K562 (cell line): ENCODE results near the gene ZNF316. TPM values are rescaled to one million over a fixed set of nuclear protein-coding genes. Genes with fewer than 3 reads are reported as not detected.

Experiments
- ATAC-seq: fragments of 200-7000 bp; cut with Tn5 transposase; 3 replicates; pipeline ENCODE4 v1.9.1; 2020; ENCODE audit warnings: moderate library complexity
- BruUV-seq: library from RNA; stranded (reverse); fragments of 400-500 nt; replicated peaks from 2 replicates; lab custom pipeline; 2021; lab: Mats Ljungman, UMichigan
- CTCF ChIA-PET: fragments of 300-600 bp; formaldehyde crosslinking; extraction: SDS; loops from one replicate; lab custom pipeline; 2021; ENCODE audit warnings: low intra/inter-chr PET ratio; lab: Yijun Ruan, JAX
- POLR2A ChIA-PET: fragments of 300-600, 350-650 bp; sonication (Branson Sonifier 250); formaldehyde crosslinking; extraction: SDS; loops from one replicate; lab custom pipeline; 2021; ENCODE audit warnings: antibody characterized with exemption, inconsistent platforms; lab: Yijun Ruan, JAX
- DNase-seq, 4 experiments: peaks; one replicate each; pipeline versions ENCODE4 v3.0.0 to v3.0.0-alpha.2; 2011 to 2018; ENCODE audit warnings: low spot score in 3 of 4, mixed read lengths in 3 of 4; ENCODE audit errors: extremely low read depth in 1 of 4
- FAIRE-seq: peaks from 2 replicates; lab custom pipeline; 2011; peaks lifted over from hg19 to GRCh38; lab: Jason Lieb, UNC
- H2AFZ ChIP-seq: 2 replicates; pipeline ENCODE4 v1.6.0; 2011; ENCODE audit warnings: low read depth, low read length, control low read depth, inconsistent platforms
- H3K27ac ChIP-seq: fragments of 200-600 bp; 3 replicates; pipeline ENCODE4 v1.8.0; 2011; ENCODE audit warnings: low read depth, mild to moderate bottlenecking, control low read depth, inconsistent platforms, low read length, moderate library complexity, mixed read lengths; ENCODE audit errors: extremely low read depth
- H3K27me3 ChIP-seq, 2 experiments: fragments of 300-600 bp in 1 of 2; 2 replicates in 1 of 2; 3 replicates in 1 of 2; pipeline versions ENCODE4 v1.6.0 to v1.8.0; 2011; ENCODE audit warnings: inconsistent platforms in 2 of 2, low read length in 2 of 2, mild to moderate bottlenecking in 1 of 2, mixed read lengths in 1 of 2, moderate library complexity in 1 of 2; ENCODE audit not compliant: control insufficient read depth in 2 of 2, insufficient read depth in 2 of 2
- H3K36me3 ChIP-seq: fragments of 300-600 bp; 3 replicates; pipeline ENCODE4 v1.8.0; 2011; ENCODE audit warnings: mild to moderate bottlenecking, low read length, inconsistent platforms; ENCODE audit not compliant: control insufficient read depth, insufficient read depth
- H3K4me1 ChIP-seq, 2 experiments: fragments of 200-600 bp in 1 of 2; replicated peaks in 1 of 2; 2 replicates in 1 of 2; 3 replicates in 1 of 2; pipeline versions ENCODE4 v1.5.1 to v1.8.0; 2011; ENCODE audit warnings: inconsistent platforms in 2 of 2, low read length in 2 of 2, mild to moderate bottlenecking in 1 of 2, mixed read lengths in 1 of 2, moderate library complexity in 1 of 2; ENCODE audit not compliant: control insufficient read depth in 2 of 2, insufficient read depth in 2 of 2
- H3K4me2 ChIP-seq: 2 replicates; pipeline ENCODE4 v1.6.1; 2011; ENCODE audit warnings: low read length, control low read depth, inconsistent platforms, mixed read lengths; ENCODE audit not compliant: insufficient read depth
- H3K4me3 ChIP-seq: fragments of 200-600 bp; sonication (generic), shearing (Covaris generic); 2 replicates; pipeline ENCODE4 v1.5.1; 2016; ENCODE audit warnings: control low read depth, inconsistent platforms
- H3K79me2 ChIP-seq: fragments of 200-600 bp; 3 replicates; pipeline ENCODE4 v1.8.0; 2011; ENCODE audit warnings: low read length, inconsistent platforms; ENCODE audit not compliant: control insufficient read depth, insufficient read depth
- H3K9ac ChIP-seq, 2 experiments: 2 replicates each; pipeline versions ENCODE4 v1.6.0 to v1.6.1; 2011; ENCODE audit warnings: low read depth in 2 of 2, low read length in 2 of 2, control low read depth in 1 of 2, inconsistent platforms in 1 of 2, mild to moderate bottlenecking in 1 of 2, mixed read lengths in 1 of 2; ENCODE audit not compliant: insufficient read depth in 1 of 2
- H3K9me1 ChIP-seq: one replicate; pipeline ENCODE4 v1.6.0; 2011; ENCODE audit warnings: inconsistent platforms, mild to moderate bottlenecking, low read length, moderate library complexity; ENCODE audit not compliant: control insufficient read depth, insufficient read depth
- H3K9me3 ChIP-seq: replicated peaks from 2 replicates; pipeline ENCODE4 v1.5.1; 2011; ENCODE audit warnings: low read depth, low read length, inconsistent platforms; ENCODE audit not compliant: control insufficient read depth, insufficient read depth
- H4K20me1 ChIP-seq: replicated peaks from 2 replicates; pipeline ENCODE4 v1.6.1; 2011; ENCODE audit warnings: low read length, inconsistent platforms, mixed read lengths; ENCODE audit not compliant: control insufficient read depth, insufficient read depth
- CBFA2T2 ChIP-seq: fragments of 450-650 bp; conservative IDR thresholded peaks from 2 replicates; pipeline ENCODE4 v1.6.1; 2017; ENCODE audit warnings: mild to moderate bottlenecking
- HCFC1 ChIP-seq: IDR thresholded peaks from 2 replicates; pipeline ENCODE4 v1.6.1; 2012; ENCODE audit warnings: low read depth, low read length, improper control_type of control experiment
- LEF1 ChIP-seq: fragments of 450-650 bp; IDR thresholded peaks from 2 replicates; pipeline ENCODE4 v1.6.1; 2016; ENCODE audit warnings: mild to moderate bottlenecking
- MEIS2 ChIP-seq: fragments of 450-650 bp; IDR thresholded peaks from 2 replicates; pipeline ENCODE4 v1.6.1; 2014; ENCODE audit warnings: mild to moderate bottlenecking; ENCODE audit not compliant: partially characterized antibody
- NR4A1 ChIP-seq, 2 experiments: fragments of 250-450 bp in 1 of 2; fragments of 450-650 bp in 1 of 2; sonication (Bioruptor Pico) in 1 of 2; IDR thresholded peaks; 2 replicates each; pipeline versions ENCODE4 v1.4.0 to v1.6.1; 2016 to 2020; ENCODE audit warnings: mild to moderate bottlenecking in 2 of 2, missing compliant biosample characterization in 1 of 2, missing genetic modification characterization in 1 of 2, moderate library complexity in 1 of 2
- NUFIP1 ChIP-seq: fragments of 450-650 bp; IDR thresholded peaks from 2 replicates; pipeline ENCODE4 v1.6.1; 2018; ENCODE audit not compliant: partially characterized antibody
- POLR2B ChIP-seq: fragments of 450-650 bp; IDR thresholded peaks from 2 replicates; pipeline ENCODE4 v1.6.1; 2018; ENCODE audit warnings: low read depth; ENCODE audit not compliant: partially characterized antibody
- PTBP1 ChIP-seq: fragments of 200-400 bp; formaldehyde crosslinking; IDR thresholded peaks from 2 replicates; pipeline ENCODE4 v1.6.1; 2017; ENCODE audit warnings: low read depth, low read length
- PTRF ChIP-seq: fragments of 450-650 bp; IDR thresholded peaks from 2 replicates; pipeline ENCODE4 v1.6.1; 2016; ENCODE audit warnings: mild to moderate bottlenecking, missing genetic modification characterization, missing compliant biosample characterization
- XRCC4 ChIP-seq: IDR thresholded peaks from one replicate; pipeline ENCODE4 v1.6.1; 2011; ENCODE audit not compliant: insufficient read depth, insufficient read length; ENCODE audit errors: extremely low read depth
- ZFX ChIP-seq: sonication (generic); formaldehyde crosslinking; IDR thresholded peaks from 2 replicates; pipeline ENCODE4 v1.8.0; 2022; ENCODE audit warnings: mild to moderate bottlenecking, missing genetic modification reagents, moderate library complexity
- ZNF134 ChIP-seq: fragments of 250-450 bp; sonication (Bioruptor Pico); conservative IDR thresholded peaks from 2 replicates; pipeline ENCODE4 v1.4.0; 2020
- ZNF384 ChIP-seq: IDR thresholded peaks from 2 replicates; pipeline ENCODE4 v1.6.1; 2012; ENCODE audit warnings: low read depth, low read length, improper control_type of control experiment
- WGBS: fragments of 100-300 bp; shearing (Covaris generic); methylation state at CpG from one replicate; pipeline ENCODE4 v1.1.6; 2016; ENCODE audit warnings: low coverage, mixed read lengths; ENCODE audit not compliant: insufficient coverage; ENCODE audit errors: missing lambda C conversion rate; 5-methylcytosine and 5-hydroxymethylcytosine counted together
- in situ Hi-C: fragments of 300-500 bp; cut with MboI; formaldehyde crosslinking; loops from 4 replicates; pipeline ENCODE4 v1.15.0; 2018; ENCODE audit warnings: inconsistent platforms, mixed read lengths
- intact Hi-C: fragments of 100-400 bp; cut with micrococcal nuclease; formaldehyde crosslinking; loops from 2 replicates; pipeline ENCODE4 v1.14.2; 2022
- polyA plus RNA-seq, 8 experiments: library from polyadenylated mRNA; depleted of rRNA in 4 of 8; stranded (reverse) in 5 of 8; unstranded in 3 of 8; fragments of >200 nt; fragmentation: Nextera tagmentation in 2 of 8; fragmentation: Illumina TruSeq in 1 of 8; extraction: Ambion mirVana in 2 of 8; extraction: Trizol in 1 of 8; gene quantifications; 2 replicates each; pipeline versions ENCODE4 v1.2.1 to v1.2.3, GENCODE V29; 2011 to 2014; ENCODE audit warnings: inconsistent platforms in 1 of 8, missing spikeins in 1 of 8
- total RNA-seq, 7 experiments: library from RNA; depleted of rRNA in 6 of 7; stranded (reverse); fragments of >200 nt in 6 of 7; fragmentation: Illumina TruSeq in 2 of 7; extraction: Trizol in 2 of 7; gene quantifications; 2 replicates each; pipeline versions ENCODE4 v1.2.1 to v1.2.3, GENCODE V29; 2011 to 2021; ENCODE audit warnings: low replicate concordance in 1 of 7
- TF ChIP-seq, protein P1 (sequence below): fragments of 250-450 bp; sonication (Bioruptor Pico); IDR thresholded peaks from 2 replicates; pipeline ENCODE4 v1.8.0; 2021; ENCODE audit warnings: moderate library complexity, mild to moderate bottlenecking, inconsistent platforms
- TF ChIP-seq, protein P2 (sequence below): fragments of 450-650 bp; formaldehyde crosslinking; IDR thresholded peaks from 2 replicates; pipeline ENCODE4 v1.4.0; 2022; ENCODE audit warnings: missing genetic modification characterization
- TF ChIP-seq, protein P3 (sequence below): fragments of 250-450 bp; sonication (Bioruptor Pico); IDR thresholded peaks from 2 replicates; pipeline ENCODE4 v1.9.0; 2021; ENCODE audit warnings: mild to moderate bottlenecking
- TF ChIP-seq, protein P4 (sequence below): fragments of 250-450 bp; sonication (Bioruptor Pico); IDR thresholded peaks from 2 replicates; pipeline ENCODE4 v1.5.0; 2022; ENCODE audit warnings: mild to moderate bottlenecking

Gene ZNF316
- total and polyA plus RNA-seq, 9 of the 15 experiments (the other 6 are each of a cell fraction or from before 2014, with no cell fraction given), result 0.10 to 34.0 (median 8.6) TPM

DNA sequence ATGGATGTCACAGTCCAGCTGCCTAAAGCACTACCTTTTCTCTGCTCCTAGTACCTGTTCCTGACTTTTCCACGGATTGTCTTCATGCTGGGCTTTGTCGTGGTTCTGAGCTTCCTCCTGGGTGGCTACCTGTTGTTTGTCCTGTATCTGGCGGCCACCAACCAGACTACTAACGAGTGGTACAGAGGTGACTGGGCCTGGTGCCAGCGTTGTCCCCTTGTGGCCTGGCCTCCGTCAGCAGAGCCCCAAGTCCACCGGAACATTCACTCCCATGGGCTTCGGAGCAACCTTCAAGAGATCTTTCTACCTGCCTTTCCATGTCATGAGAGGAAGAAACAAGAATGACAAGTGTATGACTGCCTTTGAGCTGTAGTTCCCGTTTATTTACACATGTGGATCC lies 48.6 kb upstream of the ZNF316 start:
- no peaks in the 10 kb centered on the region for H3K27me3 ChIP-seq
- H3K9ac ChIP-seq, result no peak overlapping the region; a peak in 1 of 4 replicates
- FAIRE-seq, result no peak
- no peak overlapping the region for H2AFZ ChIP-seq
- POLR2A ChIA-PET, result interaction anchor here (2.7 kb wide), 1 partner anchor 11 kb away, joined by 19 read pairs; the partner anchor contains the start of gene ZDHHC4
- CTCF ChIA-PET, result no interaction called here
- DNase-seq, result no peak
- intact Hi-C loops (no loop called here), in situ Hi-C loops (no loop called here)
- H3K36me3 ChIP-seq, result peaks cover 66% of the 10 kb centered on the region
- no peaks in the 10 kb centered on the region for H4K20me1 ChIP-seq
- BruUV-seq, result no TSS peak
- no peak overlapping the region for H3K4me2 ChIP-seq
- no peaks in the 10 kb centered on the region for H3K9me3 ChIP-seq
- H3K79me2 ChIP-seq, result peaks cover 16% of the 10 kb centered on the region
- H3K9me1 ChIP-seq, result peaks cover 5% of the 10 kb centered on the region
- no peak overlapping the region for H3K27ac ChIP-seq
- 72% methylated on average over 9 of the region's 9 CpGs for WGBS
- H3K4me1 ChIP-seq, result peaks cover 7 to 16% of the 10 kb centered on the region in 2 experiments
- H3K4me3 ChIP-seq, result no peak overlapping the region
- no peak for ATAC-seq
- TF ChIP-seq PTRF, result no peak
- TF ChIP-seq LEF1, result no peak
- no peak for TF ChIP-seq HCFC1
- TF ChIP-seq CBFA2T2, result no peak
- TF ChIP-seq PTBP1, result no peak
- TF ChIP-seq, protein P1, sequence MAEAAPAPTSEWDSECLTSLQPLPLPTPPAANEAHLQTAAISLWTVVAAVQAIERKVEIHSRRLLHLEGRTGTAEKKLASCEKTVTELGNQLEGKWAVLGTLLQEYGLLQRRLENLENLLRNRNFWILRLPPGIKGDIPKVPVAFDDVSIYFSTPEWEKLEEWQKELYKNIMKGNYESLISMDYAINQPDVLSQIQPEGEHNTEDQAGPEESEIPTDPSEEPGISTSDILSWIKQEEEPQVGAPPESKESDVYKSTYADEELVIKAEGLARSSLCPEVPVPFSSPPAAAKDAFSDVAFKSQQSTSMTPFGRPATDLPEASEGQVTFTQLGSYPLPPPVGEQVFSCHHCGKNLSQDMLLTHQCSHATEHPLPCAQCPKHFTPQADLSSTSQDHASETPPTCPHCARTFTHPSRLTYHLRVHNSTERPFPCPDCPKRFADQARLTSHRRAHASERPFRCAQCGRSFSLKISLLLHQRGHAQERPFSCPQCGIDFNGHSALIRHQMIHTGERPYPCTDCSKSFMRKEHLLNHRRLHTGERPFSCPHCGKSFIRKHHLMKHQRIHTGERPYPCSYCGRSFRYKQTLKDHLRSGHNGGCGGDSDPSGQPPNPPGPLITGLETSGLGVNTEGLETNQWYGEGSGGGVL (CRISPR knock-in tag), result no peak
- no peak for TF ChIP-seq POLR2B
- no peak for TF ChIP-seq ZNF384
- TF ChIP-seq NUFIP1, result no peak
- TF ChIP-seq, protein P2, sequence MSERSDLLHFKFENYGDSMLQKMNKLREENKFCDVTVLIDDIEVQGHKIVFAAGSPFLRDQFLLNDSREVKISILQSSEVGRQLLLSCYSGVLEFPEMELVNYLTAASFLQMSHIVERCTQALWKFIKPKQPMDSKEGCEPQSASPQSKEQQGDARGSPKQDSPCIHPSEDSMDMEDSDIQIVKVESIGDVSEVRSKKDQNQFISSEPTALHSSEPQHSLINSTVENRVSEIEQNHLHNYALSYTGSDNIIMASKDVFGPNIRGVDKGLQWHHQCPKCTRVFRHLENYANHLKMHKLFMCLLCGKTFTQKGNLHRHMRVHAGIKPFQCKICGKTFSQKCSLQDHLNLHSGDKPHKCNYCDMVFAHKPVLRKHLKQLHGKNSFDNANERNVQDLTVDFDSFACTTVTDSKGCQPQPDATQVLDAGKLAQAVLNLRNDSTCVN, result no peak
- TF ChIP-seq ZNF134, result no peak
- TF ChIP-seq, protein P3, sequence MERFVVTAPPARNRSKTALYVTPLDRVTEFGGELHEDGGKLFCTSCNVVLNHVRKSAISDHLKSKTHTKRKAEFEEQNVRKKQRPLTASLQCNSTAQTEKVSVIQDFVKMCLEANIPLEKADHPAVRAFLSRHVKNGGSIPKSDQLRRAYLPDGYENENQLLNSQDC (CRISPR knock-in tag), result no peak
- TF ChIP-seq NR4A1 (CRISPR knock-in tag; IDR thresholded peaks at IDR 0.05), result no peak
- TF ChIP-seq NR4A1 (tag; IDR thresholded peaks at IDR 0.05), result no peak
- no peak for TF ChIP-seq XRCC4
- TF ChIP-seq, protein P4, sequence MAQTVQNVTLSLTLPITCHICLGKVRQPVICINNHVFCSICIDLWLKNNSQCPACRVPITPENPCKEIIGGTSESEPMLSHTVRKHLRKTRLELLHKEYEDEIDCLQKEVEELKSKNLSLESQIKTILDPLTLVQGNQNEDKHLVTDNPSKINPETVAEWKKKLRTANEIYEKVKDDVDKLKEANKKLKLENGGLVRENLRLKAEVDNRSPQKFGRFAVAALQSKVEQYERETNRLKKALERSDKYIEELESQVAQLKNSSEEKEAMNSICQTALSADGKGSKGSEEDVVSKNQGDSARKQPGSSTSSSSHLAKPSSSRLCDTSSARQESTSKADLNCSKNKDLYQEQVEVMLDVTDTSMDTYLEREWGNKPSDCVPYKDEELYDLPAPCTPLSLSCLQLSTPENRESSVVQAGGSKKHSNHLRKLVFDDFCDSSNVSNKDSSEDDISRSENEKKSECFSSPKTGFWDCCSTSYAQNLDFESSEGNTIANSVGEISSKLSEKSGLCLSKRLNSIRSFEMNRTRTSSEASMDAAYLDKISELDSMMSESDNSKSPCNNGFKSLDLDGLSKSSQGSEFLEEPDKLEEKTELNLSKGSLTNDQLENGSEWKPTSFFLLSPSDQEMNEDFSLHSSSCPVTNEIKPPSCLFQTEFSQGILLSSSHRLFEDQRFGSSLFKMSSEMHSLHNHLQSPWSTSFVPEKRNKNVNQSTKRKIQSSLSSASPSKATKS (CRISPR knock-in tag), result no peak
- TF ChIP-seq MEIS2, result no peak
- TF ChIP-seq ZFX (CRISPR knock-in tag), result no peak
